Raji (cell line): ENCODE measurements around the gene NSMF.

Source experiments
- POLR2A ChIP-seq: IDR thresholded peaks from 2 replicates; pipeline ENCODE4 v1.6.1; 2011; ENCODE audit warnings: low read depth, low read length, control low read depth; ENCODE audit not compliant: insufficient read depth

NSMF gene

GRCh38 chr9:137449081-137449844 is 9.9 kb downstream of the NSMF start:
- no peak for TF ChIP-seq POLR2A

GRCh38 chr9:137448602-137448962 is 10.6 kb downstream of the NSMF start:
- no peak for TF ChIP-seq POLR2A

- no peak for TF ChIP-seq POLR2A
Measured at GRCh38 chr9:137447722-137448601, 11.2 kb downstream of the NSMF start.

- TF ChIP-seq POLR2A = no peak
Measured at GRCh38 chr9:137446851-137447471, 12.2 kb downstream of the NSMF start.

- no peak for TF ChIP-seq POLR2A
Measured at GRCh38 chr9:137445930-137446431, 13.2 kb downstream of the NSMF start.

- no peak for TF ChIP-seq POLR2A
Measured at GRCh38 chr9:137445275-137445807, 13.8 kb downstream of the NSMF start.

- no peak for TF ChIP-seq POLR2A
Measured at GRCh38 chr9:137444106-137444790, 14.9 kb downstream of the NSMF start.

GRCh38 chr9:137441935-137442321 is 17.2 kb downstream of the NSMF start:
- TF ChIP-seq POLR2A = no peak

GRCh38 chr9:137441289-137441934 is 17.7 kb downstream of the NSMF start, which contains the start of gene ENTPD8:
Gene ENTPD8, minus strand, starts transcription at chr9:137441357. Its CDS starts 3,072 bp downstream, at chr9:137438285.
- TF ChIP-seq POLR2A = no peak

GRCh38 chr9:137439158-137439714 is 19.9 kb downstream of the NSMF start:
- TF ChIP-seq POLR2A = no peak

GRCh38 chr9:137438591-137439157 is 20.5 kb downstream of the NSMF start:
- no peak for TF ChIP-seq POLR2A

GRCh38 chr9:137437691-137438590 is 21.2 kb downstream of the NSMF start:
- TF ChIP-seq POLR2A = no peak
